GM03348 (cell line): ENCODE results near the gene FOXO3.

Experiments used
- DNase-seq: peaks from one replicate; pipeline ENCODE4 v3.0.0; 2012; ENCODE audit warnings: low spot score

The FOXO3 gene

DNA sequence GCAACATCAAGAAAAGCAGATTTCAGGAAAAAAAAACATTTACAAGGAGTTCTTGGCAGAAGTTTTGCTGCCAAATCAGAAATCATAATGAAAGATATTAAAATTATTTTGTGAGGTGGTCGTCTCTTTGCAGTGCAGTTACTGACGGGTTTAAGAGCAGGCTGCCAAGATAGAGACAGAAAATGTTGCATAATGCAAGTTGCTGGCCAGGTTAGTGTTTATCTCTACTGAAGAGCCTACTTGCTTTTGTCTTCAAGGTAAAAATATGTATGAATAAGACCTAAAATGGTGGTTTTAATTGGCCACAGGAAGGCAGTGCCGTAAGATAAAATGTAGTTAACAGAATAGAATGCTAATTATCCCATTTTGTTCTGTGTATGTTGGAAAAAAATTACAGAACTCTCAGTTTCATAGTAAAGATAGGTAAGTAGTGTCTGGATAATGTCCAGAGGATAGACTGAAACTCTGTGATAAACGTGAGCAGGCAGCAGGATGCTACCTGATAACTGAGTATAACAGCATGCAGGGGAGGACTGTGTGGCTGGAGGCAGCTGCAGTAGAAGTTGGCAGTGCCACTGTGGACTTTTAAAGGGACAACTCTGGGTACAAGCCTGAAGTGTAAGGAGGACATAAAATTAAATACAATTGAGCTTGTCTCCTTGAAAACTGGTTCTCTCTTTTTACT, 13.9 kb downstream of the FOXO3 start:
- no peak for DNase-seq

DNA sequence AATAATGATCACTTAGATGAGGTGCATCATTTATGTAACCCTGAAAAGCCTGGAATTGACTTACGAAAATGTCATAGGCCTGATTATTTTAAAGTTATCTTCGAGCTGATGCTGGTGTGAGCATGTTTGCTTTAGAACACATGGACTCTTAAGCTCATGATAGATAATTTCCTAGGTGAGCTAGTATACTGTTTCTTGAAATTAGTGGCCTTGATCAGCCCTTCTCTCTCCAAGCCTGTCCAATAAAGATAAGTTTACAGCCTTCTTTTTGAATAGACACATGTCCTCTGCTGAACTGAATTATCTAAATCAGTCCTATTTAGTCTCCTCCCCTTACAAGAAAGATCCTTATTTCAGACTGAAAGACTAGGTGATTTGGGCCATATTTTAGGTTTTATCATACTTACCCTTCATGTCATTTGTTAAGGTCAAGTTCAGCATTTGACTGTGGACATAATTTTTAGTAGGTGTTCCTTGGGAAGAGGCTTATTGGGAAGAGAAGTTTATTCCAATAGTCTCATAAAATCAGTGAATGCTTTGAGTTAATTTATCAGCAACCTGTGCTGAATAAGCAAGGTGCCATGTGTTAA, 15.3 kb downstream of the FOXO3 start:
- DNase-seq = no peak

DNA sequence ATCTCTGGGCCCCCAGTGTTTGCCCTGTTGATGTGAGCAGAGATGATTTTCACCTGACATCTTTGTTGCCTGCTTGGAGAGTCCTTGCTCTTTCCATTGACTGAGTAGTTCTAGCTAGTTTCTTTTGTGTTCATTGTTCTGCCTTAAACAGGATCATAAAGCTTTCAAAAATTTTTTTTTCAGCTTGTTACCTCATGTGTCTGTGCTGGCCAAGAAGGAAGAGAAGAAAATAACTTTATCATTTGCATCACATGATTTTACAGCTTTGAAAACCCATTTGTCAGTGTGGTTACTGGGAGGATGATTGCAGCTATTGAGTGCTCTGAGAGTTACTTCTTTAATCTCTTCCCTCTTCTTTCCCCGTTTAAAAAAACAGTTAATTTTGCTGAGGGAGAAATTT, 16.0 kb downstream of the FOXO3 start:
- DNase-seq = peak; percentile 13

DNA sequence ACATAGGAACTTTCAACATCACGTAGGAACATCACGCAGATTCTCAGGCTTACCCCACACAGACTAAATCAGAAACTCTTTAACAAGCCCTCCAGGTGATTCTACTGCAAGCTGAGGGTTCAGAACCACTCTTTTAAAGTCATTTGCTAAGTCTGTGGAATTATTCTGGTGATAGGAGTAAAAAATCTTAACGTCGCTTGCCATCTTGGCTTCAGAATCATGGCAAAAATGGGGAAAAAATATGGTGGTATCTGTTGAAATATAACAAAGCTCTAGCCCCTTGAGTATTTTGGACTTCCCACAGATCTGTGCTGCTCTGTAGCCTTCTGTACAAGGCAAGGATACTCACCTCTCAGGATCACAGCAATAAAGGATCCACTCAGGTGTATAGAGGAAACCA, 17.4 kb downstream of the FOXO3 start:
- DNase-seq = no peak

DNA sequence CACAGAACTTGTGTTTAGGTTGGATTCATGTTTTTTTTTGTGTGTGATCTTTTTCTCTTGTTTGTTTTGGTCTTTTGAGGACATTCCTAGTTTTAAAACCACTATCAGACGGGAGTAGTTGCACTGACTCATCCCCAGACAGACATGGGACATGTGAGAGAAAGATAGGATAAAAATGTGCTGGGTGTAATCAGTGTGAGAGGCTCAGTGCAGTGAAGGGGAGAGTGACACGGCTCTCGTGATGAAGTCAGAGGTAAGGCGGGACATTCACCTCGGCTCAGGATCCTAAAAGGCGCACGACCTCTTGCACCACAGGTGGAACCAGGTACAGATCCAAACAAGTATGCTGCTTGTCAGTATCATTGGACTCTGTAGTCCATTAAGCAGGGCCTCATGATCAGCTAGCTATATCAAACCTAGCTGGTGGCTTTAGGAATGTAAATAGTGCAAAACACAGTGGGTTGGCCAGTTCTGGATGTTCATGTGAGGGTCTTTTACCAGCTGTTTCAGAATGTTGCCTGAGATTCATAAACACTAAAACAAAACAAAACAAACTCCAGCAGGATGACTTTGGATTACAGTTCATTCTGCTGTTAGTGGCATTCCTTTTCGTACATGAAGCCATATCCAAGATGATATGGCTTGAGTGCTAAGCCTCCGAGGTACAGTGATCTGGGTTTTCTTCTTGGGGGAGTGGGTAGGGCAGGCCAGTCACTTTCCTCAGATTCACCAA, 18.0 kb downstream of the FOXO3 start:
- DNase-seq = peak; percentile 54

DNA sequence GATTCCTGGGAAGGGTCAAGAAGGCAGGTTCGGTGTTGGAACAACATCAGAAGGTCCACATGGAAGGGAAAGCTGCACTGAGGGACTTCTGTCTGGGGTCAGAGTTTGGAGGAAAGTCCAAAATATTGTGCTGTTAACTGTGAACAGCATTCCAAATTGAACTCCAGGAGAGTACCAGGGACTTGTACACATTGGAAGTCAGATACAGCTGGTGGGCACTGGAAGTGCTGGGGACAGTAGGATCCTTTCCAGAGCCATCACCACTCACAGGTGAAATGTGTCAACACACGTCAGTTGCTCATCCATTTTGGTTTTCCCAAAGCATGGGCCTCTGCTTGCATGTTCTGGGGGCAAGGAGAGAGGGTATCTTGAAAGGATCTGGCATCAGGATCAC, 18.6 kb downstream of the FOXO3 start:
- no peak for DNase-seq

DNA sequence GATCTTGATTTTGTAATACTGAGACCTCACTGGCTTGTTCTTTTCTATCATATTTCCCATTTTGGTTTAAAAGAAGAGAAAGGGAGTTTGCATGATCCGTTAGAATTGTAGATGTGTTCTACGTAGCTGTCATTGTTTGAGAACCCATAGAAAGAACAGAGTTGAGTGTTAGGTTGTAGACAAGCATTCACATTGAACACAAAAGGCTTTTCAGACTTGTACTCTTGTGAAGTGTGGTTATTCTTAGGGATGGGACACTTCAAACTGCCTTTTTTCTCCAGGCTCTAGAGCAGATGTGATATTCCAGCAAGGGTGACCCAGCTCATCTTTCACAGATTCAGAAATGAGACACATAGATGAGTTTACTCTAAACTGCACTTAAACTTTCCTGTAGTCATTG, 19.9 kb downstream of the FOXO3 start:
- DNase-seq = no peak

DNA sequence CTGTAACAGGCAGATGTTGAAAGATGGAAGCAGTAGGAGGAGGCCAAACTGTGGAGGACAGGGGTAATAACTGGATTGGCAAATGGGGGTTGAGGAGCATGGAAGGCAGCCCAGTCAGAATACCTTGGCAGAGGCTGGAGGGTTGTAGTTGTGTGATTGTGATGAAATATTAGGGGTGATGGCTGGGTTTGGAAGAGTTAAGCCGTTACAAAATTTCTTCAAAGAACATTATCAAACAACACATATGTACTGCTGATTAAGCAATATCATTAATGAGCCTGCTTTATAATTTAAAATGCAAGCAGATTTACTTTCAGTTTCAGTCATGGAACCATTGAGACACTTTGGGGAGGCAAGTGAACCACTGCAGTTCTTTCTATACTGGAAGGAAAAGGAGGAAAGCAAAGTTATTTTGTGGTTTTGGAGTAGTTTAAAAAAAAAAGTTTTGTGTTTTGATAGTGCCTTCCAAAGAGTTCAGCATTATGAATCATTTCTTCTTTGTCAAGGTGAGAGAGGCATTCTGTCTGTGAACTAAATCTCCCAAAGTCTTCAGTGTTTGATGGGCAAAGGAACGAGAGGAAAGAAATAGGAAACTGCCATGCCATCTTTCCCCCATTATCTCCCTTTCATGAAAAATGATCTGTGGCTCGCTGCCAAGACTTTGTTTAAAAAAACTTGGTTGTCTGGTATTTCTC, 20.7 kb downstream of the FOXO3 start:
- peak; percentile 74 for DNase-seq

DNA sequence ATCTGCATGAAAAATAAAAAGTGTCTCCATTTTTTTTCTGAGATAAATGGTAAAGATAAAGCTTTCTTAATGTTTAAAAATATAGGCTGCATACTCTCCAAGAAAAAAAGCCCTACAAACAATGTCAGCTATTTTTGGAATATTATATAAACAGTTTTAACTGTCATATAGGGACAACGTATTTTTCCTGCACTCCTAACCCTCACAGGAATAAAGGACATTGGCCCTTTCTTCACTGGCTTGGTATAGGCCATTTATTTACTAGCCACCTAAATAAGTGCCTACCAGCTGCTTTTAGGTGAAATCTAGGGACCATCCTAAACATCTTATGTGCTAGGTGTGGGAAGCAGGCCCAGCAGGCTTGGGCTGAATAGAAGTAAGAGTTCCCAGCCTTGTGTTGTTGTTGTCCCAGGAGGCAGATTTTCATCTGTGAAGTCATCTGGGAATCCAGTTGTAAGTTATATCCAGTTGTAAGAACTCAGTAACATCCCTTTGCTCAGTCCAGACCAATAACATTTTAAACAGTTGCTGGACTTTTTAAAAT, 21.3 kb downstream of the FOXO3 start:
- DNase-seq = no peak

DNA sequence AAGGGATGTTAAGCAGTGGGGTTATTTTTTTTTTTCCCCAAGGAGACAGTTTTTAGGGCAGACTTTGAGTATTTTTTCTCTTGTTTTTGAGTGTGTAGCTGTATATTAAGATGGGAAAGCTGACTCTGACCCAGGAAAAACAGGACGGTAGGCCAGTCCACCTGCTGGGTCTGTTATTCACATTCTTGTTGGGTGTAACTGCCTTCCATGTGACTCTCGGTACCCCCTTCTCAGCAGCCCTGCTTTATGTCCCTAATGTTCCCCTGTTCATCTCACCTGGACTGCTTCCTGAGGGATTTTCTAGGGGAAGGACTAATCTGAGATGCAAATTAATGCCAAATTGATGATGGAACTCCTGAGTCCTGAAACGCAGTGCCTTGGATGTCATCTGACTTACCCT, 21.9 kb downstream of the FOXO3 start:
- DNase-seq = no peak

DNA sequence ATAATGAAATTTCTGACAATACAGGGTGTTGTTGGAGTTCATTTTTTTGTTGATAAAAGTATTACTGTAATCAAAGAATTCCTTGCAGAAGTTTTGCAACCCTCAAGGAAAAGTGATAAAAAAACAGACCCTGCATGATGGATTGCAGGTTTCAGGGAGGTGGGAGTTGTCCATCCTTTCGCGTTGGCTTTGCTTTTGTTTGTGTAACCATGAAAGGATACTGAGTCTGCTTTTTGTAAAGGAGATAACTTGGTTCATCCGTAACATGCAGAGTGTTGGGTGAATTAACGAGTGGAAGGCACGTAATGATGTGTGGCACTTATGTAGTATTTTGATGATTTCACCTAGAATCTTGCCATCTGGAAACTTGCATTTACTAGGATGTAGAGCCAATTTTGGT, 23.6 kb downstream of the FOXO3 start:
- no peak for DNase-seq

DNA sequence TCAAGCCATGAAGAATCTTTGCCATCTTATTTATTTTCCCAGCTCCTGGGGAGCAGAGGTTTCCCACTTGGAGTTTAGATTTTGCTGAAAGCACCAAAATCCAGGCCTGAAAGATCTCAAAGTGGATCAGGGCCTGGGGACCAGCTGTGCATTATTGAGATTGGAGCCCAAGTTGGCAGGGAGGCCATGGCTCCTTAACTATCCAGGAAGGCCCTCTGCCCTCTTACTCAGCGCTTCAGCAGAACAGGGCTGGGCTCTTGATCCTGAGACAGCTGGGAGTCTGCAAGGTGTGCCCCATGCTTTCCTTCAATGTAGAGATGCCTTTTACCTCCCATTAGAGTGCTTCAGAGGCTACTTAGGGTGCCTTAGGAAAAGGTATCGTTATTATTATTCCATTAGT, 24.6 kb downstream of the FOXO3 start:
- no peak for DNase-seq

DNA sequence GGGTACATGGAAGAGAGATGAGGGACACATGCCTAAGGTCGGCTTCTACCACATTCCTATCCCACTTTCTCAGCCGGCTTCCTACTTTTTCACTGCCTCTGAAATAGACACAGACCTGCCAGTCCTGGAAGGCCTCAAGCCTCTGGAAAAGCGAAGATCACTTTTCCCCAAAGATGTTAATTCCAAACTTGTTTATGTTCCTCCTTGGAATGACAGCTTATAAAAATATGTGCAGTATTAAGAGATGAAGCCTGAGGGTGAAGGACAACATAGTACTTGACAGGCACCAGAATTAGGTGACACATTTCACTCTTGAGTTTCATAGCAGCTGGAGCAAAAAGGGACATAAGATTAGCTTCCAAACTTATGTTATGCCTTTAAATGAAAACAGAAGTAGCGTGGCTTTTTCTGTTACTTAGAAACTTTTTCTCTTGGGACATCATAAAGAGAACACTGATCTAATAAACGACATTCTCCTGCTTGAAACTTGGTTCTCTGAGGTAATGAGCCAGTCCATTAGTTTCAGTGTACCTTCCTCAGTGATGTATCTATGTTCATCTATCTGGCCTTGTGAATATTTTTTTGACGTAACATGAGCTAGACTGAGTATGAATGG, 25.3 kb downstream of the FOXO3 start:
- DNase-seq = no peak

DNA sequence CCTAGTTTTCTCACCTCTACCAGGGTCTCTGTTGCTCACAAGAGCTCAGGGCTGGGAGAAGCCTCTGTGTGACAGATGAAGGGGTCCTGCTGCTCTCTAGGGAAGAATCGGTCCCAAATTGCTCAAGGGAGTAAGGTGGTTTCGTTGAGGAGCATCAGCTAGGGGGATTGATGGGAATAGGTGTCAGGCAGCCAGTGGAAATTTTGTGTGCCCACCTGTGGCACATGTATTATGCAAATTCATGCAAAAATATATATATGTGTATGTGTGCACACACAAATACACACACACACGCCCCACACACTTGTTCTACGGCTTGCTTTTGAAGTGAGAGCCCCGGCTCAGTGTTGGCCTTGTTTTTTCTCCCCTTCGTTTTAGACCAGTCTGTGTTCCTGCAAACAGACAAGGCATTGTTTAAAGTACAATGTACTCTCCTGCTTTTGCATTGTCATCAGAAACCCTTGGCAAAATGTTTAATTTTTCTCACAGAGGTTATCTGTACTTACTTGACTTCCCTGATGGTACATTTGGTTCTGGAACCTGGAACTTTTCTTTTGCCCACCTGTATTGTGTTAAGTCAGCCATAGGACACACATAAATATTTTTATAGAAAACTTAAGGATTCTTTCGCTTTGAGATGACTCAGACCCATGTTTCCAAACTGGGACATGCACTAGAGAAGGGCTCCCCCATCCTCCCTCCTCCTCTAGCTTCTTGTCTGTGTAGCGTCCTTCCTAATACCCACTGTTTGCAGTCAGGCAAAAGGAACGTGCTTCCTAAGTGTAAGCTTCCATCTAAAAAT, 26.7 kb downstream of the FOXO3 start:
- peak; percentile 65 for DNase-seq

DNA sequence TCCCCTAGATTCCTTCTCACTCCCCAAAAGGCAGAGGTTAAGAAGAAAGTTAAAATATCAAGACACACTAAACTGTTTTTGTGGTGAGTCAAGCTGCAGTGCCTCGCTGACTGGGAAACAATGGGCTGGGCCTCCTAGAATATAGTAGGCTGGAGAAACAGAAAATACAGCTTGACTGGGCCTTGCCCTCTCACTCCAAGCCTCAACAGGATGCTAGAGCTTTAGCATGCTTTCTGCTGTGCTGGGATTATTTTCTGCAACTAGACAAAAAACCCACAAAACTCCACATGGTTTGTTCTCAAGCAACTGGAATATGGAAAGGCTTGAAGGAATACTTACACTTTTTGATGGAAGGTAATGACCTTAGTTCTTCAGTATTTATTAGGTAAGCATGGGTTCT, 27.9 kb downstream of the FOXO3 start:
- peak; percentile 62 for DNase-seq

DNA sequence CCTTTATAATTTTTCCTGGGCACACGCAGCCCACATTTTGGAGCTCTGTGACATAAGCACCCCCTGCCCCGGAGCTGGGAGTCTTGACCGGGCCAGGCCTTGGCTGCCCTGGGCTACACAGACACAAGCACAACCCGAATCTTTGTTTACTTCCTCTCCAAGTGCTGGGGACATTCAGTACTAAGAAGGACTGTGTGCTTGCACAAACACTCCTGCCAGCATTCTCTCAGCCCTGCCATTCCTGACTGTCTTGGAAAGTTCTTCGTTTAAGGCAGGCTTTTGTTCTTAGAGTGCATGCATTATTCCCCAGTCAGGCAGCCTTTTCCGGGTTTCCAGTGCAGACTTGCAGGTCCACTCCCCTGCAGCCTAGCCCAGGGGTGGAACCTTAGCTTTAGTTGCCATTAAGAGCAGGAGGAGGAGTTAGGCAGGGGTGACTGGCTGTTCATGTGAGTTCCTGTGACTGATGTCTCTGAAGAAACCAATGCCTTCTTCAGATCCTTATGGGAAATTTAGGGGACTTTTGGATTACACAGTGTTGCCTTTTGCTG, 28.6 kb downstream of the FOXO3 start:
- no peak for DNase-seq

DNA sequence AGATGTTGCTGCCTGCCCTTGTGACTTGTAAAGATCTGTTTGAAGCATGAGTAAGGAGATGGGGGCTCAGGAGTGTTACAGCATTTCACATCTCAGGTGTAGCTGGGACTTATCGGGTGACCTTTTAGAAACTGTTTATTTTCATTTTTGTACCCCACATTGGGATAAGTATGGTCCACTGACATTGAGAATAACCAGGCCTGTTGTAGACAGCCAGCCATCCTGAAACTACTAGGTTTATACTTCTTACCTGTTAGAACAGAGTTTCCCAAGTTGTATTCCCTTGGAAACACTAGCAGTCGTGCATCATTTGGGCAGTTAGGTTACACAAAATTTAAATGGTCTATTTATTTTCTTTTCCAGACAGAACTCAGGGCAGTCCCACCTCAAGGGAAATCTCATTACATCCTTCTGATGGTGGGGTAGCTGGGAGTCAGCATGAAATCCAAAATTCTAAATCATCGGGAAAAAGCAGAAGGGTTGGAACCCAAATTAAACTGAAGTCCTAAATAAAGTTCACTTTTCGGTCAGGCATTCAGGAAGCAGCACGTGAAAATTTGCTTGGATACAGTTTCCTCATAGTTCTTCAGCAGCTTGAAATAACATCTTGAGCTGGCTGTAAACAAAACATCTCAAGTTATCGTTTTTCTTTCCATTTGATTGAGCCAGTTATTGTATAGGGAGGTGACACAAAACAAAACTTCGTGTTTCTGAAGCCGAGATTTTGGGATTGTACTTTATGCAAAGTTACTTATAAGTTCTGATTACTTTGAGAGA, 30.5 kb downstream of the FOXO3 start:
- no peak for DNase-seq

DNA sequence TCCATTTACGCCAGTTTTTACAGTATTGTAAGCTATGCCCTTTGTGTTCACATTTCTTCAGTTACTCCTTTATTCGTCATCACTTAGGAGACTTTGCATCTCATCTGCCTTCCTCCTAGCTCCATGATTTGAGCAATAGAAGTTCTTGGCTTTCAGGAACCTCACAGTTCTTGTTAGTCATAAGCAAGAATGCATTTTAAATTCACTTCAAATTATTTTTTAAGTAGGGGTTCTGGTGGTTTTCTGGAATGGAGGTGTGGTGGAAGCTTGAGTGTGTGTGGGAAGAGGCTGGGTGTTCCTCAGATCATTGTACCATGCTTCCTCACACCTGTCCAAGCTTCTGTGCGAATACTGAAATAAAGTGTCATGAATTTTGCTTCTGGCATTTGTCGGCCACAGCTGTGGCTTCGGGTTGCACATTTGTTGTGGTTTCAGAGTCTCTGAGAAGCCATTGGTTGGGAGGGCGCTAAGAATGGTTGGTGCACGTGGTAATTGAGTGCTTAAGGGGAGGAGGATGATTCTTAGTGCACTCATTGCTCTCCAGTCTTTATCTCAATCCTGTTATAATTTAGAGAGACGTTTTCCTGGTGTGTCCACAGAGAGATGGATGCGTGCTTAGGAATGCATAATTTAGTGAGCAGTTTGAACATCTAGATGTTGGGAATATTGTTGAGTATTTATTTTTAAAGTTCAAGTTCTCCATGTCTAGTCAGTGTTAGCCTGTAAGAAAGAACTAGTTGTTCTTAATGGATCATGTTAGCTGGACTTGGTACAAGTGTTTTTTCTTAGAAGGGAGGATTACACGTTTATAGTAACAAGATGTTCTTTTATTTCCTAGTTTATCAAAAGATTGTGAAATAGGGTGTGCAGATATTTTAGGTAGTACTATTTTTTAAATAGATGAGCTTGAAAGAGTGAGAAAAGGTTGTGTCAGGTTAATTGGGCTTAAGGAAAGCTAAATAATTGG, 31.9 kb downstream of the FOXO3 start:
- DNase-seq = peak; percentile 62

DNA sequence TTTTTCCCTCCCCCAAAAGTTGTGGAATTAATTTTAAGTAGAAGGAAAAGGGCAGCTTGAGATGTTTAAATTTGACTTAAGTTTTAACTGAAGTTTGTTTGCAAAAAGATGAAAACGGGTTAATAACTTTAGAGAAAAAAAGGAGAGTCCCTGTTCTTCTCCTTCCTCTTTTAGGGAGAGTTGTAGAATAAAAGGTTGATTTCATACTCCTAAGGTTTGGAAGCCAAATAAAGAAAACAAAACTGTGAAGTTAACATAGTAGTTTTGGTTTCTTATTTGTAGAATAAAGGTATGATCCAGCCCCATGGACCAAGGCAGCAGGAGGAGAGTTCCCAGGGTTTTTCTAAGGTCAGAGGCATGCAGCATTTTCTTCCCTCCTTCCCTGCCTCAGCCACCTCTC, 33.4 kb downstream of the FOXO3 start:
- no peak for DNase-seq
